Left lung (tissue), 10 donors: Measurements from ENCODE around the gene KRTAP10-8. TPM values are rescaled to one million over a fixed set of nuclear protein-coding genes. Genes with fewer than 3 reads are reported as not detected.

Experiments
- ATAC-seq: fragments of 200-7000 bp; cut with Tn5 transposase; one replicate; pipeline ENCODE4 v1.9.1; 2020; ENCODE audit warnings: moderate library complexity
- DNase-seq, 4 donors: peaks; one replicate each; pipeline ENCODE4 v3.0.0-alpha.2; 2013 to 2020
- H3K27ac ChIP-seq, 2 donors: fragments of 200-600 bp; sonication (generic) in 1 of 2; one replicate each; pipeline versions ENCODE4 v1.5.0 to v1.8.0; 2020 to 2021
- H3K27me3 ChIP-seq, 2 donors: fragments of 200-600 bp; sonication (generic) in 1 of 2; one replicate each; pipeline versions ENCODE4 v1.5.0 to v1.8.0; 2020 to 2021
- H3K36me3 ChIP-seq, 2 donors: fragments of 200-600 bp; sonication (generic) in 1 of 2; one replicate each; pipeline versions ENCODE4 v1.5.0 to v1.8.0; 2020 to 2021
- H3K4me1 ChIP-seq, 2 donors: fragments of 200-600 bp; one replicate each; pipeline ENCODE4 v1.8.0; 2021
- H3K4me3 ChIP-seq, 2 donors: fragments of 200-600 bp; sonication (generic) in 1 of 2; one replicate each; pipeline versions ENCODE4 v1.5.0 to v1.8.0; 2020 to 2021; ENCODE audit warnings: mild to moderate bottlenecking in 1 of 2
- H3K9me3 ChIP-seq, 2 donors: fragments of 200-600 bp; sonication (generic) in 1 of 2; one replicate each; pipeline versions ENCODE4 v1.5.0 to v1.8.0; 2020 to 2021
- intact Hi-C, 2 donors: fragments of 100-400 bp; cut with DNase I; formaldehyde crosslinking; loops; one replicate each; pipeline versions ENCODE4 v1.11.2 to v1.14.2; 2022
- polyA plus RNA-seq, 6 donors: library from polyadenylated mRNA; unstranded; fragments of 120-200 nt; gene quantifications; one replicate each; pipeline ENCODE4 v1.2.1, GENCODE V29; 2013; ENCODE audit not compliant: insufficient read length in 6 of 6
- total RNA-seq, 2 donors: library from RNA; stranded (reverse); fragmentation: NEBNext Ultra II Directional; extraction: Animal tissue kit (Norgen Biotek cat#: 25700); gene quantifications; one replicate each; pipeline ENCODE4 v1.2.1, GENCODE V29; 2021
- TF ChIP-seq, protein P1 (sequence below), 2 donors: fragments of 200-600 bp; sonication (generic) in 1 of 2; IDR thresholded peaks; one replicate each; pipeline versions ENCODE4 v1.5.0 to v1.8.0; 2021; ENCODE audit warnings: antibody characterized with exemption in 2 of 2
- donor health status: DM: no; HTN: yes; CAD: no.
- donor health status: DM: no; HTN: no; CAD: no.

The KRTAP10-8 gene
- total and polyA plus RNA-seq, 8 donors, result not detected

DNA sequence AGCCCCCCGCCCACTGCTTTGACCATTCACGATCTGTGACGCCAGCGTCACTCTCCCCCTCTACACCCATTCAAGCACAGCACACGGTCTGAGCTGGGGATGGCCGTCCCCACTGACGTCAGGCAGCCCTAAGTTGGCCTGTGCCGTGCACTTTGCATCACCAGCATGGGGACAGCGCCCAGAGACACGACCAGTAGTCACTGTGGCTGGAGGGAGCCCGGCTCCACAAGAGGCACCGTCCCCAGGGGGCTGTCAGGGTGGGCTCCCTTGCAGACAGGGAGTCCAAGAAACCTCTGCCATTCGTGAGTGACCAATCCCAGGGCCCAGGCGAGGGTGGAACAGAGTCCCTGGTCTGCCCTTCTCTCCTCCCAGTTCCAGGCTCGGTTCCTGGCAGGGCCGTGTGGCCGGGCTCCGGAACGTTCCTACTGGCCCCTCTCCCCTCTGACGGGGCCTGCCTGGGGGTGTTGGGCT, 2.3 kb downstream of the KRTAP10-8 start:
- H3K36me3 ChIP-seq, result no peaks in the 10 kb centered on the region
- ATAC-seq (no peak), DNase-seq (peak in 1 of 4 donors; percentile 60)
- peaks cover 0 to 27% of the 10 kb centered on the region in 2 donors for H3K9me3 ChIP-seq
- peaks cover 0 to 36% of the 10 kb centered on the region in 2 donors for H3K27me3 ChIP-seq
- H3K27ac ChIP-seq, result no peak overlapping the region
- TF ChIP-seq, protein P1, sequence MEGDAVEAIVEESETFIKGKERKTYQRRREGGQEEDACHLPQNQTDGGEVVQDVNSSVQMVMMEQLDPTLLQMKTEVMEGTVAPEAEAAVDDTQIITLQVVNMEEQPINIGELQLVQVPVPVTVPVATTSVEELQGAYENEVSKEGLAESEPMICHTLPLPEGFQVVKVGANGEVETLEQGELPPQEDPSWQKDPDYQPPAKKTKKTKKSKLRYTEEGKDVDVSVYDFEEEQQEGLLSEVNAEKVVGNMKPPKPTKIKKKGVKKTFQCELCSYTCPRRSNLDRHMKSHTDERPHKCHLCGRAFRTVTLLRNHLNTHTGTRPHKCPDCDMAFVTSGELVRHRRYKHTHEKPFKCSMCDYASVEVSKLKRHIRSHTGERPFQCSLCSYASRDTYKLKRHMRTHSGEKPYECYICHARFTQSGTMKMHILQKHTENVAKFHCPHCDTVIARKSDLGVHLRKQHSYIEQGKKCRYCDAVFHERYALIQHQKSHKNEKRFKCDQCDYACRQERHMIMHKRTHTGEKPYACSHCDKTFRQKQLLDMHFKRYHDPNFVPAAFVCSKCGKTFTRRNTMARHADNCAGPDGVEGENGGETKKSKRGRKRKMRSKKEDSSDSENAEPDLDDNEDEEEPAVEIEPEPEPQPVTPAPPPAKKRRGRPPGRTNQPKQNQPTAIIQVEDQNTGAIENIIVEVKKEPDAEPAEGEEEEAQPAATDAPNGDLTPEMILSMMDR (IDR thresholded peaks at IDR 0.05), result no peak
- no peak overlapping the region for H3K4me3 ChIP-seq
- H3K4me1 ChIP-seq, result no peaks in the 10 kb centered on the region
- intact Hi-C loops, result no loop called here

DNA sequence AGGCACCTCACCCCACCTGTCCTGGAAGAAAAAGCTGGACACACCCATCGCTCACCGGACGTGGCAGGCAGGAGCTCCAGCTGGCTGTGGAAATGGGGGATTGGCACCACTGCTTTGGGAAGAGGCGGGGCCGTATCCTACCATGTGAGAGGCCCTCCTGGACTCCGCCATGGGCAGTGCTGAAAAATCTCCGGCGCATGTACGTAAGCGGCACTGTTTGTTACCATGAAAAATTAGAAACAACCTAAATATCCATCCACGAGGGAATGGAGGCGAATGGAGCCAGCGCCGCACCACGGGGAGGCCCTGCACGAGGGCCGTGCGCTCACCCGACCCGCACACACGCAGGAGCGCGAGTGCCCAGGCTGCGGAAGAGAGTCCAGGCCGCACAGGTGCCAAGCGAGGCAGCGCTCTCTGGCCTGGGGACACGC, 3.1 kb downstream of the KRTAP10-8 start:
- intact Hi-C loops, result no loop called here
- TF ChIP-seq, protein P1 (IDR thresholded peaks at IDR 0.05), result no peak
- no peak for ATAC-seq

DNA sequence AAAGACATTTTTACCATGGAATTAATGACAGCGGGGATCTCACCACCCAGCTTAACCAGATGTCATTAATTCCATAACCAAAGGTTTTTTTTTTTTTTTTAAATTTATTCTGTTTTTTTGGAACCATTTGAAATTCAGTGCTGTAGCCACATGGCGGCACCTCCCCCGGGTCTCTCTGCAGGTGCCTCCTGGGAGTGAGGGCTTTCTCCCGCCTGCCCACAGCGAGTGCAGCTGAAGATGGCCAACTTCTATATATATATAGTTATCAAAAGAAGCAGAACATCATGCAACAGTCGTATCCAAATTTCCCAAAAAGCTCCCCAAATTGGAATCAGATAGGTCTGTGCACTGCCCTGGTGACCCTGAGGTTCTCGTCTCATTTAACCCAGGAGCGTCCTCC, 3.6 kb downstream of the KRTAP10-8 start:
- Histone ChIP-seq H3K4me1 (no peaks in the 10 kb centered on the region), H3K27me3 (peaks cover 0 to 36% of the 10 kb centered on the region in 2 donors), H3K36me3 (no peaks in the 10 kb centered on the region), H3K4me3 (no peak overlapping the region), H3K27ac (no peak overlapping the region), H3K9me3 (peaks cover 0 to 23% of the 10 kb centered on the region in 2 donors)
- TF ChIP-seq, protein P1 (IDR thresholded peaks at IDR 0.05), result no peak
- no peak for DNase-seq
- intact Hi-C loops, result no loop called here
- ATAC-seq, result no peak

More for the DNA sequence above, 3.1 kb downstream of the KRTAP10-8 start:
- peaks cover 0 to 36% of the 10 kb centered on the region in 2 donors for H3K27me3 ChIP-seq
- no peaks in the 10 kb centered on the region for H3K36me3 ChIP-seq
- DNase-seq, result peak in 1 of 4 donors; percentile 64
- H3K27ac ChIP-seq, result no peak overlapping the region
- no peak overlapping the region for H3K4me3 ChIP-seq
- peaks cover 0 to 23% of the 10 kb centered on the region in 2 donors for H3K9me3 ChIP-seq
- no peaks in the 10 kb centered on the region for H3K4me1 ChIP-seq

DNA sequence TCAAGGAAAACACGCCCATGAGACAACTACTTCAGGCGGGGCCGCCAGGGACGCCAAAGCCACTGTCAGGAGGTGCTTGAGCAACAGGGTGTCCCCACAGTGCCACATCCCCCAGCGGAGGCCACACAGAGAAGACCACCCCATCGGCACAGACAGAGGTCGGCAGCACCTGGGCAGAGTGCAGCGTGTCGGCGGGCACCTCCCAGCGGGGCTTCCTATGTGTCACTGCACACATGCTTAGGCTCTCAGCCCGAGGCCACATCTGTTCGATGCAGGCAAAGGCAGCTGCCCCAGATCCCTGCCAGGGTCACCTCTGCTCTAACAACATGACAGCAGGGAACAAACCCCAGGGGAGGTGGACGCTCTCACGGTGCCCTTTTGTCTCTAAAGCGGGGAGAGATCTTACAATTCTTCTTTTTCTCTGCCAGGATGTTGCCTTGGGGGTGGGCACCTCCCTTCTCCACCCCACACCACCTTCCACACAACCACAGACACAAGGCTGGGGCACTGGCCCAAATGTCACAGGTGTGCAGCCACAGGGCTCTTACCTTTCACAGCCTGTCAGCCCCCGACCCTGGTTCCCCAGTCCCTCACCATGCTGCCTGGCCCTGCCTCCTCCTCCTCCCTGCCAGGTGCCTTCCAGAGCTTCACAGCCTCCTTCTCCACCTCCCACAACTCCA, 4.2 kb downstream of the KRTAP10-8 start:
- intact Hi-C loops, result no loop called here
- H3K9me3 ChIP-seq, result peaks cover 0 to 22% of the 10 kb centered on the region in 2 donors
- H3K4me1 ChIP-seq, result no peaks in the 10 kb centered on the region
- TF ChIP-seq, protein P1 (IDR thresholded peaks at IDR 0.05), result no peak
- no peak overlapping the region for H3K4me3 ChIP-seq
- H3K36me3 ChIP-seq, result no peaks in the 10 kb centered on the region
- no peak for ATAC-seq
- peak in 1 of 4 donors; percentile 54 for DNase-seq
- peaks cover 0 to 36% of the 10 kb centered on the region in 2 donors for H3K27me3 ChIP-seq
- no peak overlapping the region for H3K27ac ChIP-seq

DNA sequence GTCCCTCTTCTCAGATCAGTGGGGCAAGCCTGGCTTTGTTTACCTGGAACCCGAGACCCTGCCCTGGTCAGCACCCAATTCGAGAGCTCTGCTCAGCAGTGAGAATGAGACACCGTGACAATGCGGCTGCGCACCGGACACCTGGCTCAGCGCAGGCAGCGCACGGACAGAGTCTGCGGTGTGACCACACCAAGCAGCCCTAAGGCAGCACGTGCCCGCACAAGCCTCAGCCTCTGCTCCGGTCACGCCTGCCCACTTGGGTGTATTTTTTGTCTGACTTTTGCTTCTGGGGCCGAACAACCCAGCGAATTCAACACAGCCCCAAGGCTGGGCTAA, 4.7 kb downstream of the KRTAP10-8 start:
- H3K27me3 ChIP-seq, result peaks cover 0 to 36% of the 10 kb centered on the region in 2 donors
- no peak overlapping the region for H3K4me3 ChIP-seq
- H3K9me3 ChIP-seq, result peaks cover 0 to 20% of the 10 kb centered on the region in 2 donors
- no peaks in the 10 kb centered on the region for H3K4me1 ChIP-seq
- intact Hi-C loops, result no loop called here
- ATAC-seq (no peak), DNase-seq (peak in 1 of 4 donors; percentile 69)
- H3K36me3 ChIP-seq, result no peaks in the 10 kb centered on the region
- no peak overlapping the region for H3K27ac ChIP-seq
- TF ChIP-seq, protein P1 (IDR thresholded peaks at IDR 0.05), result no peak
